ENCODE data around the gene PPP1R13B.

DNA sequence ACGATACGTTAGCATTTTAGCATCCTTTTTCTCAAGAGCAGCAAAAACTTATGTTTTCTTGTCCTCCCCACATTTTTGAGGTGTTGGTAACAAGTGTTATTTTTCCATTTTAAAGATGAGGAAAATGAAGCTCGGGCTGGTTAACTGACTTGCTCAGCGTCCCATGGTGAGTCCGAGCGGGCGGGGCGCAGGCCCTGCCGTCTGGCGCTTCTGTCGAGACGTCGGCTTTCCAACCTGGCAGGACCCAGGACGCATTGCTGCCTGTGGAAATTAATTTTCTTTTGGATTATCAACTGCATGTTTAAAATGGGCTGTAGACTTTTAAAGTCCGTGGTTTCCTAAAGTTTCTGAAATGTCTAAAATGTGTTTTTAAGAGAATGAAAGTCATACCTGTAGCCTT is 162.5 kb downstream of the PPP1R13B start:
- TF ChIP-seq EZH2 (IDR thresholded peaks at IDR 0.05; ENCODE audit: borderline replicate concordance) (no peak), EZH2phosphoT487 (IDR thresholded peaks at IDR 0.05; ENCODE audit: low read depth, severe bottlenecking, unreplicated experiment) (no peak)
- TF ChIP-seq, protein P1, sequence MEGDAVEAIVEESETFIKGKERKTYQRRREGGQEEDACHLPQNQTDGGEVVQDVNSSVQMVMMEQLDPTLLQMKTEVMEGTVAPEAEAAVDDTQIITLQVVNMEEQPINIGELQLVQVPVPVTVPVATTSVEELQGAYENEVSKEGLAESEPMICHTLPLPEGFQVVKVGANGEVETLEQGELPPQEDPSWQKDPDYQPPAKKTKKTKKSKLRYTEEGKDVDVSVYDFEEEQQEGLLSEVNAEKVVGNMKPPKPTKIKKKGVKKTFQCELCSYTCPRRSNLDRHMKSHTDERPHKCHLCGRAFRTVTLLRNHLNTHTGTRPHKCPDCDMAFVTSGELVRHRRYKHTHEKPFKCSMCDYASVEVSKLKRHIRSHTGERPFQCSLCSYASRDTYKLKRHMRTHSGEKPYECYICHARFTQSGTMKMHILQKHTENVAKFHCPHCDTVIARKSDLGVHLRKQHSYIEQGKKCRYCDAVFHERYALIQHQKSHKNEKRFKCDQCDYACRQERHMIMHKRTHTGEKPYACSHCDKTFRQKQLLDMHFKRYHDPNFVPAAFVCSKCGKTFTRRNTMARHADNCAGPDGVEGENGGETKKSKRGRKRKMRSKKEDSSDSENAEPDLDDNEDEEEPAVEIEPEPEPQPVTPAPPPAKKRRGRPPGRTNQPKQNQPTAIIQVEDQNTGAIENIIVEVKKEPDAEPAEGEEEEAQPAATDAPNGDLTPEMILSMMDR (IDR thresholded peaks at IDR 0.05; ENCODE audit: poor library complexity): no peak
